Bronchial epithelial cell (primary cell): ENCODE data around the gene ATP1B2. TPM values are rescaled to one million over a fixed set of nuclear protein-coding genes. Genes with fewer than 3 reads are reported as not detected.

Experiments used
- DNase-seq: peaks from one replicate; pipeline ENCODE4 v3.0.0-alpha.2; 2010; ENCODE audit warnings: low read depth
- FAIRE-seq: peaks from 2 replicates; lab custom pipeline; 2011; peaks lifted over from hg19 to GRCh38; lab: Jason Lieb, UNC
- H3K27me3 ChIP-seq: 2 replicates; pipeline ENCODE4 v1.5.1; 2011; ENCODE audit warnings: low read length; ENCODE audit not compliant: control insufficient read depth, insufficient read depth
- H3K36me3 ChIP-seq: 2 replicates; pipeline ENCODE4 v1.5.1; 2011; ENCODE audit warnings: low read length; ENCODE audit not compliant: control insufficient read depth, insufficient read depth
- H3K4me3 ChIP-seq: 2 replicates; pipeline ENCODE4 v1.5.1; 2011; ENCODE audit warnings: mild to moderate bottlenecking, low read depth, low read length, control low read depth
- CTCF ChIP-seq: IDR thresholded peaks from 2 replicates; pipeline ENCODE4 v1.5.1; 2011; ENCODE audit warnings: mild to moderate bottlenecking, moderate library complexity, low read length, control low read depth, inconsistent platforms; ENCODE audit not compliant: insufficient read depth, severe bottlenecking
- total RNA-seq: library from RNA; depleted of rRNA; stranded (reverse); fragments of >200 nt; gene quantifications from 2 replicates; pipeline ENCODE4 v1.2.1, GENCODE V29; 2014

The ATP1B2 gene
- total RNA-seq, 1 donor from 2014 or later = not detected

- Histone ChIP-seq H3K36me3 (peaks cover 8% of the 10 kb centered on the region), H3K4me3 (no peak overlapping the region), H3K27me3 (peaks cover 5% of the 10 kb centered on the region)
- no peak for TF ChIP-seq CTCF
- FAIRE-seq (no peak), DNase-seq (no peak)
Observed at GRCh38 chr17:7700510-7700909, 49.8 kb downstream of the ATP1B2 start.

- Histone ChIP-seq H3K36me3 (peaks cover 7% of the 10 kb centered on the region), H3K4me3 (no peak overlapping the region), H3K27me3 (peaks cover 16% of the 10 kb centered on the region)
- FAIRE-seq (no peak), DNase-seq (no peak)
- no peak for TF ChIP-seq CTCF
Observed at GRCh38 chr17:7701681-7702080, 51.0 kb downstream of the ATP1B2 start.

GRCh38 chr17:7702776-7703175 lies 52.0 kb downstream of the ATP1B2 start:
- H3K36me3 ChIP-seq = peaks cover 7% of the 10 kb centered on the region
- H3K27me3 ChIP-seq = peaks cover 16% of the 10 kb centered on the region
- no peak for FAIRE-seq
- no peak for DNase-seq
- no peak for TF ChIP-seq CTCF
- H3K4me3 ChIP-seq = no peak overlapping the region

GRCh38 chr17:7703584-7704479 lies 53.1 kb downstream of the ATP1B2 start:
- no peak for TF ChIP-seq CTCF
- H3K4me3 ChIP-seq = no peak overlapping the region
- no peak for FAIRE-seq
- H3K27me3 ChIP-seq = peaks cover 16% of the 10 kb centered on the region
- DNase-seq = peak; percentile 70
- peaks cover 7% of the 10 kb centered on the region for H3K36me3 ChIP-seq

GRCh38 chr17:7704601-7705268 lies 54.0 kb downstream of the ATP1B2 start, which contains the start of gene EFNB3:
EFNB3 (plus strand) TSS chr17:7705202; CDS start chr17:7705599, 397 bp downstream.
- FAIRE-seq (no peak), DNase-seq (no peak)
- Histone ChIP-seq H3K27me3 (peaks cover 16% of the 10 kb centered on the region), H3K4me3 (peak within 1 kb of the TSS; percentile 26), H3K36me3 (peaks cover 7% of the 10 kb centered on the region)
- TF ChIP-seq CTCF = no peak
